Activated CD4-positive, alpha-beta T cell treated with anti-CD3 and anti-CD28 coated beads for 4 hours (primary cell): ENCODE data around the gene PDGFD.

ENCODE experiments used
- DNase-seq, 2 donors: peaks; one replicate each; pipeline ENCODE4 v3.0.0-alpha.2; 2020

The PDGFD gene

GRCh38 chr11:104164028-104164520, at the start of gene PDGFD:
Gene PDGFD, minus strand, starts transcription at chr11:104164147.
- DNase-seq = no peak

DNA sequence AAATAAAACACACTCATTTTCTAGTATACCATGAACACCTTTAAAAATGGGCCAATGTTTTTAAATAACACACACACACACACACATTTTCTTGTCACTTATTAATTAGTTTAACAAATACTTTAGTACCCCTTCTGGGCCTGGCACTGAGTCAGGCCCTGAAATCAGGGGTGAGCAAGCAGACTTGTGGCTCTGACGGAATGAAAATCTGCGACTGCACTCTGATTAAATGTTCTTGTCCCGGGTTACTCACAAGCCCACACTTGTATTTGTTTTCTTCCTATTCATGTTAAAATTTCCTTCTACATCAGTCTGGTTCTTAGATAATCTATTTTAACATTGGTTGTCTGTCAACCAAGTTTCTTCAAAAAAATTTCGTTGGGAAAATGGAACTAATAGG, 43.0 kb upstream of the PDGFD start:
- DNase-seq = no peak

DNA sequence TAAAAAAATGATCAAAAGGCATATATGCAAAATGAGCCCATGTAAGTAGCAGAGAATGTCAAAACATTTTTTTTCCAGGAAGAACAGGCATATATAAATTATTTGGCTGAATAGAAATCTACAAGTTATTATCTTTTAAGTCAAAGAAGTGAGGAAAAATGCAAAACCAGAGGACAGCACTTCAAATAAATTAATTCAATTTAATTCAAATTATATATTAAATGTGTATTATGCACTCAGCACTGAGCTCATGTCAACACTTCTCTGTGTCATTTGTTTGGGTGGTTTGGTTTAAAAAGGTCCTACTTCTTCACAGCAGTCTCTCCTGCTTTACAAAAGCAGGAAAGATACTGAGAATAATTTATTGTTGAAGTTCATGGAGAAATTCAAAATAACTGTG, 41.9 kb upstream of the PDGFD start:
- no peak for DNase-seq

DNA sequence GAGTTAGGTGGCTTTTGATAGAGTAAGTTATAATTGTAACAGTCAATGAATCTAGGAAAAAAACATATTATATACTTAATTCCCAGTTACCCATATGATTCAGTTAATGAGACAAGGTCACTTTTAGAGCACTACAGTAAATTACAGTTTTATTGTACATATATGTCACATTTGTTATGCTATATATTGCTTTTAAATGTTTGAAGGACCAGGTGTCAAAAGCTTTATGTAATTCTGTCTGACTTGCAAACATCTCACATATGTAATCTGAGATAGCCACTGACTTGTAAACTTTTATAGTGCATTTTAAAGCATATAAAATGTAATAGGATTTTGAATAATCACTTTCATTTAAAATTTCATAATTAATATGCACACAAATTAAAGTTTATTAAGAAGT, 36.7 kb upstream of the PDGFD start:
- DNase-seq = no peak

- DNase-seq = no peak
Measured at GRCh38 chr11:104199053-104199452, 35.1 kb upstream of the PDGFD start.

GRCh38 chr11:104198576-104198975, 34.6 kb upstream of the PDGFD start:
- DNase-seq = no peak

DNA sequence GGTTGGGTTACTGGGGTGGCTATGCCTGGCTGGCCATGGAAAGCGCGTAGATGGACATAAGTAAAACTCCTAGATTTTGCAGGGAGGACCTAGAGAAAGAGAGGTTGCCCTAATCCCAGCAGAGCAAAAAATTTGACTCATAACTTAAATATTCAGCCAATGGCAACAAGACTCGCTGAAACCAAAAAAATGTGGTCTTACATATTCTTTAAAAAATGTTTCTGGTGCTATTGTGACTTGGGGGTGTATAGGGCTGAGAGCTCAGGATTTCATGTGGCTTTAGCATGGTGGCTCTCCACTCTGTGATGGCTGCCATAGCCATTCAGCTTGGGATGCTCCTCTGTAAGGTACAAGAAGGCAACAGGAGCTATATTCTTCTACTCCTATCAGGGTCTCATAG, 27.2 kb upstream of the PDGFD start:
- DNase-seq = no peak

DNA sequence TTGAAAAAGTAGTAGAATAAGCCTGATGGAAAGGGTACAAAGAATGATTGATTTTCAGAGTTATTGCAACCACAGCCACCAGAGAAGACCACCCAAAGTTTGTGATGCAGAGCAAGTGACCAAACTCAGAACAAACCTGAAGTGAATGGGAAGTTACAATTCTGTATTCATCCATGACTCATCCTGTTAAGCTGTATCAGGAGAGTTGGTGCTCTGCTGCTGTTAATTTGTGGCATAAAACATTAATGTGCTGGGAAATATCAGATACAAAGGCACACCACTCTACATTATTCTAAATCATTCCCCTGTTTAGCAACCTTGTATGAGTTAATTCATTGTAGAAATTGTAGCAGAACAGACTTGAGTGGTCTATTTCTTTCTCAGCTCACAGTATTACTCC, 19.6 kb upstream of the PDGFD start:
- no peak for DNase-seq

DNA sequence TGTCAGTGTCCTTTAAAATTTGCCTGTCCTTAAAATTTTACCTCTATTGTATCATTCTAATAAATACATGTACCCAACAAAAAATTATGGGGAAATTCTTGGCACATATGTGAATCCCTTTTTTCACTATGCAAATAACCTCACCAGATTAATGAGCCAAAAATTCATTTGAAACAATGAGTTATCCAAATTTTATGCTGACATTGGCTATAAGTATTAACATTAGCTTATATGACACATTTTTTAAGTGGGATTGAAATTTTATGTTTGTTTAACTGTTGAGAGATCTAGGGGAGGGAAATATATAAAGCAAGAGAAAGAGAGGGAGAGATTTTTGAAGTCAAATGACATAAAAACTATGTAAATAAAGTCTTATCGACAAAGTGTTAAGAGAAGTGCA, 11.8 kb upstream of the PDGFD start:
- no peak for DNase-seq

DNA sequence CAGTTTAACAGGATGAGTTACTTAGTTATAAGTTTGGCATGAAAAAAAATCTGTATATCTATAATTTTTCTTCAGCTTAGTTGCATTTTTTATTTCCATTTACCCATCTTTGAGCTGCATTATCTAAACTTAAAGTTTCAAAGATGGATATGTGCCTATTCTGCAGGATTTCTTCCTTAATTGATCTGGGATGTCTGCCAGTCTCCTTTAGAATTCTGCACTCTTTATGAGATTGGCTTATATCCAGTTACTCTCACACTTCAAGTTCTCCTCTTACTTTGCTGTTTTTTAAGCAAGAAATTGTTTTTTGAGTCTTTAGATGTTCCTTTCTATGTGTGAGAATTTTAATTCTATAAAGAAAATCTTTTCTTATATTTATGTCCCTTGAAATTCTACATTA, 5.1 kb upstream of the PDGFD start:
- no peak for DNase-seq

- DNase-seq = no peak
Measured at GRCh38 chr11:104165014-104165413, 1.1 kb upstream of the PDGFD start.

GRCh38 chr11:104163100-104164027, 583 bp downstream of the PDGFD start:
- no peak for DNase-seq

GRCh38 chr11:104161751-104162450, 2.0 kb downstream of the PDGFD start:
- DNase-seq = no peak

DNA sequence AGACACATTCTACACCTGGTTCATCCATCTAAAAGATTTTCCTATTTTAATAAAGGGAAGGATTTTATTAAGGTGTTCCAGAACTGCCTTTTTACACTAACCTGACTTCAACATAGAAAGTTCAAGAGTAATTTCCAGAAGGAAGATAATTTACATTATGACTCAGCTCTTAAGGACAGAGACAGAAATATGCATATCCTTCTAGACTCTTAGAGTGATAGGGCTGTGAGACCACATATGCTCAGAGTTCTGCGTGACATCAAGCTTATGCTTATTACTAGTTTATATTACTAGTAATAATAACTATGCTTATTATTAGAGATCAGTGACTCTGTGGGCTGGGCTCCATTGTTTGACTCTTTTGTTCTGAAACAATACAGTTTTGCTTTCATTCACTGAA, 4.6 kb downstream of the PDGFD start:
- DNase-seq = no peak

- no peak for DNase-seq
Measured at GRCh38 chr11:104155375-104155774, 8.6 kb downstream of the PDGFD start.

DNA sequence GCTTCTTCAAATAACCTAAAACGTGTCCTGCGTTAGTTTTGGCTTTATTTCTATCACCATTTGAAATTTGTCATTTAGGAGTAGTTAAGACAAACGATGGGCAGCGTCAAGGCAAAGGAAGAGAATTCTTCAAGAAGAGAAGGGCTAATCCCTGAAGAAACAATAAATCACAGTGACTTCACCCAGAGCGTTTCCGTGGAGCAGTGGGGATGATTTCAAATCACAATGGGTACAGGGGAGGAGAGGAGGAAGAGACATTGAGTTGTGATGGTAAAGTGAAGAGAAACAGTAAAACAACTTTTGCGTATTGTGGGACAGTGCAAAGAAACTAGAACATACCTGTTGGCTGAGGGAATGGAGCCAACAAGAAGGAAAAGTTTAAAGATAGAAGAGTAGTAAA, 9.7 kb downstream of the PDGFD start:
- DNase-seq = no peak

GRCh38 chr11:104152941-104153505, 10.9 kb downstream of the PDGFD start:
- no peak for DNase-seq

GRCh38 chr11:104151404-104152204, 12.3 kb downstream of the PDGFD start:
- DNase-seq = no peak

- no peak for DNase-seq
Measured at GRCh38 chr11:104148706-104149105, 15.2 kb downstream of the PDGFD start.

DNA sequence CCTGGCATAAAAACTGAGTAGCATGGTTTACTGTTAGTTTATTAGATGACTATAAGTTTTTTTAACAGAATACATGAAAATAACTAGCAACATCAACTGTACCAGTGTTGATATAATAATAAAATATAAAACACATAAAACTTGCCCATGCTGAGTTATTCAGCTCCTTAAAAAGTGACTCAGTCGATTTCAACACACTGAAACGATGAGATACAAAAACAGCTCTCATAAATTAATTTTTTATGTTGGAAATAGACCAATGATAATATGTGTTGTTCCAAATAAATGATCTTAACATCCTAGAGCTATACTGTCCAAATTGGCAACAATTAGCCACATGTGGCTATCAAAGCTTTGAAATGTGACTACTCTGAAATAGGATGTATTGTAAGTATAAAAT, 15.9 kb downstream of the PDGFD start:
- DNase-seq = no peak

DNA sequence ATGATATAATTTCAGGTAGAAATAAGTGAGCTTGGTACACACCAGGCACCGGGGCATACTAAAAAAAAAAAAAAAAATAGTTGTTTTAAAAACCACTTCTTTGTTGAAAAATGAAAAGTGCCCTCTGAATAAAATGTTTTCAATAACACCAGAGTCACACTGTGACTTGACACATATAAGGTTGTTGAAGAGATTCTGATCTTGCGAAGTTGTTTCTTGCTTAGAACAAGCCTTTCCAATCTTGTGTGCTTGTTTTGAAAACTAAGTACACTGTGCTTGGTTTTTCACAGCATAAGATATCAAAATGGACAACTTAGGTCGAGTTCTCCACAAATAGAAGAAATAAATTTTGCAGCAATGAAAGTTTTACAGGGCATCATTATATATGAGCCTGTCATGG, 17.0 kb downstream of the PDGFD start:
- DNase-seq = no peak

- no peak for DNase-seq
Measured at GRCh38 chr11:104146421-104146820, 17.5 kb downstream of the PDGFD start.

DNA sequence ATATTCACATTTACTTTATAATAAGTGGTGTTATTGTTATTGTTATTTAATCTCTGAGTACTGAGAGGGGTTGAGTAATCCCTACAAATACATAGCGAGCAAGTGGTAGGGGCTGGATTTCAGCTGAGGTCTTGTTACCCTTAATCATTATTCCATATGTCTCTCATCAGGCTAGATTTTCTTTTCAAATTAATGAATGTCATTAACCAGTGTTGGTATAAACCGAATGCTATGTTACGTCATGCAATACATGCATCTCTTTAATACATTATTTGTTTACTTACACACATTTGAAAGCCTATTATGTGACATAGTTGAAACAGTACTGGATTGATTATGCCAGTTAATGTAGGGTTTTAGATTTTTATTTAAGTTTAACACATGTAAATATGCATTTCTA, 18.9 kb downstream of the PDGFD start:
- DNase-seq = no peak
